ENCODE results near the gene GPER1. TPM values are rescaled to one million over a fixed set of nuclear protein-coding genes. Genes with fewer than 3 reads are reported as not detected.
"Not testable (repeated sequence)": the region's sequence is repeated elsewhere in the genome, so short reads cannot be mapped to it uniquely, and the experiment has no call there.

GPER1 gene
- total RNA-seq, 2 experiments from 2014 or later: not detected

GRCh38 chr7:1063361-1063760 is 24.6 kb upstream of the GPER1 start:
- CTCF ChIA-PET: interaction anchor here (4.9 kb wide), 1 partner anchor 69 kb away, joined by 172 read pairs; no protein-coding TSS in a partner anchor
- POLR2A ChIA-PET: no interaction called here

- CTCF ChIA-PET: interaction anchor here (0.7 to 4.9 kb wide), 7 partner anchors 13 to 230 kb away, joined by 3 to 172 read pairs (median 12); partner anchors contain the start of gene GPR146
Observed at GRCh38 chr7:1064581-1064980, 23.3 kb upstream of the GPER1 start.

DNA sequence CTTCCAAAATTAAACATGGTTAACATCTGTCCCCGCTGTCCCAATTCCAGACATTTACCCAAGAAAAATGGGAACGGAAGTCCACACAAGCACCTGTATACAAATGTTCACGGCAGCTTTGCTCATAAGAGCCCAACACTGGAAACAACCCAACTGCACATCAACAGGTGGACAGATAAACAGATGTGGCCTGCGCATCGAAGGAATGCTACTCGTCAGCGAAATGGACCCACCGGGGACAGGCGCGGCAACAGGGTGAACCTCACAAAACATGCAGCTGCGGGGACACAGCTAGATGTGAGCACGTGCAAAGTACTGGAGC is 22.7 kb upstream of the GPER1 start:
- ChIA-PET CTCF (interaction anchor here (0.6 to 4.9 kb wide), 29 partner anchors 10 to 275 kb away, joined by 3 to 172 read pairs (median 4); partner anchors contain the start of genes COX19, GPER1 and GPR146), POLR2A (no interaction called here)

More at GRCh38 chr7:1064581-1064980, 23.3 kb upstream of the GPER1 start:
- POLR2A ChIA-PET: no interaction called here

DNA sequence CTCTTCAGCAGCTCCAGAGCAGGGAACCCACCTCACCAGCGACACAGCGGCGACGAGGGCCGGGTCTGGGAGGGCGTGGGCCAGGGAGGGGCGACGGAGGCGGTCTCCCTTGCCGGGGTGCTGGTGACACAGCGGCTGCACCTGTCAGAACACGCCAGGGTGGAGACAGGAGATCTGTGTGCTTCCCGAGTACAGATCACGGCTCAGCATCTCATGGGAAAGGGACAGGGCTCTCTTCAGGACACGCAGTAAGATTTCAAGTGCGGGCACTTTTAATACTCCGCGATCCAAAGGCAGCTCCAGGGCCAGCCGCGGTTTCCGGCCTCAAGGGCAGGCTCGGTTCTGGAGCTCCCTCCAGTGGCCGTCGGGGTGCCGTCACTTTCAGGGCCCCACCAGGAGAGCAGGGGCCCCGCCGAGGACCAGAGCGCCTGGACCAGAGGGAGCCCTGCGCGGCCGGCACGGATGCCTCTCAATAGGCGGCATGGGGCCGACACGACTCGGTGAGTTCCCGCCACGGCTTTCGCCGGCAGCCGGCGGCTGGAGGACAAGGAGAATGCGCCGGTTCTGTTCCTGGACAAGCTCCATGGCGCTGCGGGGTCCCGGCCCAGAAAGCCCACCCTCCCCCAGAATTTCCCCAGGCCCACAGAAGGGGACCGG is 22.2 kb upstream of the GPER1 start:
- POLR2A ChIA-PET: no interaction called here
- CTCF ChIA-PET: interaction anchor here (0.6 to 4.9 kb wide), 30 partner anchors 9 to 276 kb away, joined by 3 to 172 read pairs (median 4); partner anchors contain the start of genes COX19, GPER1 and GPR146

GRCh38 chr7:1066242-1066588 is 21.7 kb upstream of the GPER1 start:
- POLR2A ChIA-PET: no interaction called here
- CTCF ChIA-PET: interaction anchor here (0.8 to 4.9 kb wide), 22 partner anchors 9 to 276 kb away, joined by 3 to 172 read pairs (median 4); partner anchors contain the start of genes COX19, GPER1 and GPR146

DNA sequence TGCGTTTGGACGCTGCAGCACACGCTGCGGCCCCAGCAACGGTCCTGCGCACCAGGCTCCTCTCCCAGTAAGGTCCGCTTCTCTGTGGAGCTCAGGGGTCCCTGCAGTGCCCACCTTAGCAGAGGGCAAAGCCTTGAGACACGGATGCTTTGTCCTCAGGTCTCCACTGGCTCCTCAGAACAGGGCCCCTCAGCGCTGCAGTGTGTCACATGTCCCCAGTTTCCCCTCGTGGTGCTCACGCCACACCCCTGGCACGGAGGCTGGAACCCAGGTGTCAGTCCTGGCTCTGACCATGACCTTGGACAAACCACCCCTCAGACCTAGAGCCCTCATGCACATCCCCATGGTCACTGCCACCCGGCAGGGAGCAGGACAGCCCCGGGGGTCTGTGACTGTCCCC is 19.9 kb upstream of the GPER1 start:
- CTCF ChIA-PET: interaction anchor here (1.3 to 1.5 kb wide), 2 partner anchors 73 to 75 kb away, joined by 3 to 5 read pairs; no protein-coding TSS in a partner anchor
- POLR2A ChIA-PET: no interaction called here

DNA sequence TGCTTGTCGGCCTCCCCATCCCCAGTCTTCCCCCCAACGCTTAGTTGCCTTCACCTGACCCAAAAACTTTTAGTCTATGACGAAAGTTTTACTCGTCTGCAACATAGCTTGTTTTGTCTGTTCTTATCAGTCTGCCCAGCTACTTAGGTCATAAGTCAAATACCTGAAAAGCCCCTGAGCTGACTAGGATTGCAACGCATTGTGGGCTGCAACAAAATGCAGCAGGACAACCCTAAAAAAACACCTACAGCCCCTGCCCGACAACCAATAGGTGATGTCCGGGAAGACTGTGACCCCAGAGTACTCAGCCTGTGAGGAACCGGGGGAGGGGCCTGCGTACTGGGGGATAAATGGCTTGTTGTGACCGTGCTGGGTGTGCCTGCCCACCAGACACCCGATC is 19.3 kb upstream of the GPER1 start:
- ChIA-PET POLR2A (no interaction called here), CTCF (interaction anchor here (1.3 to 1.5 kb wide), 2 partner anchors 74 to 75 kb away, joined by 3 to 5 read pairs; no protein-coding TSS in a partner anchor)

DNA sequence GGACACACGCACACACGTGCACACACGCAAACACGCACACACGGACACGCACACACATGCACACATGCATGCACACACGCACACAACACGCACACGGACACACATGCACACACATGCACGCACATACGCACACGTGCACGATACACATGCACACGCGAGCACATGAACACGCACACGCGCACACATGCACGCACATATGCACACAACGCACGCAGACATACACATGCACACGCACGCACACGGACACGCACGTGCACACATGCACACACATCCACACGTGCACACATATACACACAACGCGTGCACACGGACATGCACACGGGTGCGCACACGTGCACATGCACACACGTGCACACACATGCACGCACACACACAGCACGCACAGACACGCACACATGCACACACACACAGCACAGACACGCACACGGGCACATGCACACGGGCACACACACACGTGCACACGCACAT is 17.3 kb upstream of the GPER1 start:
- ChIA-PET POLR2A (no interaction called here), CTCF (interaction anchor here (2.7 kb wide), 1 partner anchor 77 kb away, joined by 12 read pairs; no protein-coding TSS in a partner anchor)

- ChIA-PET CTCF (interaction anchor here (0.8 to 2.7 kb wide), 2 partner anchors 11 to 78 kb away, joined by 3 to 12 read pairs; no protein-coding TSS in a partner anchor), POLR2A (no interaction called here)
Observed at GRCh38 chr7:1071731-1072254, 16.1 kb upstream of the GPER1 start.

GRCh38 chr7:1073142-1073977 is 14.6 kb upstream of the GPER1 start:
- ChIA-PET POLR2A (no interaction called here), CTCF (interaction anchor here (2.7 kb wide), 1 partner anchor 80 kb away, joined by 12 read pairs; no protein-coding TSS in a partner anchor)

- POLR2A ChIA-PET, CTCF ChIA-PET: not testable (repeated sequence)
Observed at GRCh38 chr7:1074018-1074417, 13.9 kb upstream of the GPER1 start.

DNA sequence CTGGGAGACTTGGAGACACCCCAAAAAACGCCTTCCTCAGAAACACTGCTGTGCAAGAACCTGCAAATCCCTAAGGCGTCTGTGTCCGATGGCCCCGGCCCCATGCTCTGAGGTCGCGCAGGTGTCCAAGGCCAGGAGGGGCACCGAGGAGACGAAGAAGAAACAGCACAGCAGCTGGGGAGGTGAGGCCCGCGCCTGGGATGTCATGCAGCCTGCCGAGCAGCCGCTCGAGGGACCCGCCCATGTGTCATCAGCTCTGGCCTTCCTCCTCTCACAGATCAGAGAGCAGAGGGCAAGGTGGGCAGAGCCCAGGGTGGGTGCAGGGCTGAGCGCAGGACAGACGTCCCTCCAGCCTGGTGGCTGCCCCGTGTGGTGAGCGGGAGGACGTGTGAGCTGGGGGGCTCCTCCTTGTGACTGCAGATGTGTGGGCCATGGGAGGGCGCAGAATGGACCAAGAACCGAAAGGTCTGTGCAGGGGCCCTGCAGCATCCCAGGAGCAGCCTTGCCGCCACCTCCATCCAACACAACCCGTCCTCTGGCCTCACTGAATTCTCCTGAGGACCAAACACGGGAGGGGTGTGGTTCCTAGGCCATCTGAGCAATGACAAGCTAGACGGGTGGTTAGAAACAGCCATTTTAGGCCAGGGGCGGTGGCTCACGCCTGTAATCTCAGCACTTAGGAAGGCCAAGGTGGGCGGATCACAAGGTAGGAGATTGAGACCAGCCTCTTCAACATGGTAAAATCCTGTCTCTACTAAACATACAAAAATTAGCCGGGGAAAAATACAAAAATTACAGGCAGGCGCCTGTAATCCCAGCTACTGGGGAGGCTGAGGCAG is 13.1 kb upstream of the GPER1 start:
- POLR2A ChIA-PET: no interaction called here
- CTCF ChIA-PET: interaction anchor here (1.4 to 1.6 kb wide), 2 partner anchors 9 to 82 kb away, joined by 4 to 5 read pairs; no protein-coding TSS in a partner anchor

DNA sequence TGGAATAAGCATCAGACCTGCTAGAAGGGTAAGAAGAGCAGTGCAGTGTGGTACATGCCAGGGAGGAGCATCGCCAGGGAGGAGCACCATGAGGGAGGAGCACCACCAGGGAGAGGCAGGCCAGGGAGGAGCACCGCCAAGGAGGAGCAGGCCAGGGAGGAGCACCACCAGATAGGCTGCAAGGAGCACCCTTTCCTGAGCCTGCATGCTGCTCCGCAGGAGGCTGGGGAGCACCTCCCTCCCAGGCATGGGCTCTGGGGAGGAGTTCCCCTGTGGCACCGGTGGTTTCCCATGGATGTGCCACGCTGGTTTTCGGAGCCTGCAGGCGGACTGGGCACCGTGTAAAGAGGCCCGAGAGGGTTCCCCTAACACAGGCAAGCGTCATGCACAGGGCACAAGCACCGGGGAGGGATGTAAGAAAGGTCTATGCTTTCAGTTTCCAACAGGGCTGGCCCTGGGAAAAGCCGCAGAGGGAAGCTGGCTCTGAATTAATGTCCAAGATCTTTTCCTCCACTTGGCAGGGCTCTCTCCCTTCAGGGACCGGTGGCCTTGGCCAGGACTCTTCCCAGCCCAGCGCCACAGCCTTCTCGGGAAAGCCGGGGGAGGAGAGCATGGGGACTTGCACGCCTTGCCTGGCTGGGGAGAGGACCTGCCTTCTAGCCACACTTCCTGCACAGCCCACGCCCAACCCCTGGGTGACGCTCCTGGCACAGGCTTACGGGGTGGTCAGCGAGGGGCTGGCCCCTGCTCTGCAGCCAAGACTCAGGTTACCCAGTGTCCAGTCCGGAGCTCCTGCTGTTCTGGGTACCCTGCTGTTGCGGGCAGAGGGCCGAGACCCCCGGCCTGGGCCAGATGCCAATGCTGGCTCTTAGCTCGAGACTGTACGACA is 11.5 kb upstream of the GPER1 start:
- CTCF ChIA-PET: interaction anchor here (1.1 to 1.6 kb wide), 2 partner anchors 83 to 100 kb away, joined by 3 to 5 read pairs; no protein-coding TSS in a partner anchor
- POLR2A ChIA-PET: interaction anchor here (0.7 kb wide), 1 partner anchor 153 kb away, joined by 3 read pairs; no protein-coding TSS in a partner anchor

- POLR2A ChIA-PET: no interaction called here
- CTCF ChIA-PET: no interaction called here
Observed at GRCh38 chr7:1078519-1078918, 9.4 kb upstream of the GPER1 start.

DNA sequence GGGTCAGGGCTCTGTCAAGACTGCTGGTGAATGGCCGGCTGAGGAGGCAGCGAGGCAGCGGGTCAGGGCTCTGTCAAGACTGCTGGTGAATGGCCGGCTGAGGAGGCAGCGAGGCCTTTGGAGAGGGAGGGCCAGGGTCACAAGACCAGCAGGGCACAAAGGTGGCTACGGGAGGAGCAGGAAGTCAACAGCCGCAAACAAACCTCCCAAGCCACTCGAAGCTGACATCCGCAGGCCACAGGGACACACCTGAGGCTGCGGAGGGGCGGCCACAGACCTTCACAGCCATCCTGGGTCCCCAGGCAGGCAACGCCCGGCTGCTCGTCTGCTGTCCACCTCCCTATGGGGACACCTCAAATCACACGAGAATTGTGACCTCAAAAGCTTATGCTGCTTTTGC is 8.9 kb upstream of the GPER1 start:
- ChIA-PET POLR2A (no interaction called here), CTCF (interaction anchor here (1.0 kb wide), 1 partner anchor 101 kb away, joined by 3 read pairs; no protein-coding TSS in a partner anchor)

GRCh38 chr7:1079546-1079945 is 8.4 kb upstream of the GPER1 start:
- ChIA-PET POLR2A (no interaction called here), CTCF (interaction anchor here (1.0 kb wide), 1 partner anchor 102 kb away, joined by 3 read pairs; no protein-coding TSS in a partner anchor)

- ChIA-PET CTCF (no interaction called here), POLR2A (no interaction called here)
Observed at GRCh38 chr7:1080252-1080920, 7.5 kb upstream of the GPER1 start.

- POLR2A ChIA-PET: no interaction called here
- CTCF ChIA-PET: interaction anchor here (0.9 to 1.0 kb wide), 2 partner anchors 88 to 94 kb away, joined by 3 read pairs; no protein-coding TSS in a partner anchor
Observed at GRCh38 chr7:1080921-1081255, 7.0 kb upstream of the GPER1 start.
